ENCODE measurements around the gene ARHGAP23. TPM values are rescaled to one million over a fixed set of nuclear protein-coding genes. Genes with fewer than 3 reads are reported as not detected.
A peak's percentile ranks its signal among the peaks of the same experiment; 100 is the strongest.
"Not testable (repeated sequence)": the region's sequence is repeated elsewhere in the genome, so short reads cannot be mapped to it uniquely, and the experiment has no call there.

ARHGAP23 gene
- total and polyA plus RNA-seq, 2 experiments from 2014 or later = 21.4 to 150 TPM

- DNase-seq (ENCODE audit: low spot score) (peak; percentile 39), ATAC-seq (no peak)
- Mint-ChIP-seq H3K27ac (no peak overlapping the region), H3K4me1 (peaks cover 6% of the 10 kb centered on the region), H3K9me3 (no peaks in the 10 kb centered on the region), H3K27me3 (ENCODE audit: insufficient read depth, low read depth, poor library complexity) (peaks cover 10% of the 10 kb centered on the region), H3K4me3 (no peak overlapping the region), H3K36me3 (ENCODE audit: low read depth) (peaks cover 74% of the 10 kb centered on the region)
- Histone ChIP-seq H3F3A (replicated peaks; ENCODE audit: low read depth) (no peaks in the 10 kb centered on the region), H3K4me1 (ENCODE audit: insufficient read depth) (no peaks in the 10 kb centered on the region), H3K36me3 (ENCODE audit: insufficient read depth) (peaks cover 17% of the 10 kb centered on the region; the same call in 1 of the 2 replicates), H3K4me2 (no peak overlapping the region), H3K27ac (ENCODE audit: low read depth) (no peak overlapping the region), H4K20me1 (replicated peaks; ENCODE audit: insufficient read depth) (no peaks in the 10 kb centered on the region), H3K79me2 (replicated peaks; ENCODE audit: insufficient read depth) (no peaks in the 10 kb centered on the region), H3K27me3 (ENCODE audit: insufficient read depth) (no peaks in the 10 kb centered on the region), H3K4me3 (no peak overlapping the region), H2AFZ (no peak overlapping the region), H3K9me2 (ENCODE audit: insufficient read depth) (no peaks in the 10 kb centered on the region)
- TF ChIP-seq CTCF (conservative IDR thresholded peaks at IDR 0.05; ENCODE audit: low read depth in 2 of 2) = peak; percentile 36 to 51
- TF ChIP-seq ETS1 (IDR thresholded peaks at IDR 0.05) = no peak
- TF ChIP-seq ZNF462 (CRISPR knock-in tag; IDR thresholded peaks at IDR 0.05) = no peak
- no peak for TF ChIP-seq EZH2 (IDR thresholded peaks at IDR 0.05; ENCODE audit: low read depth, unreplicated experiment)
These were observed 70.1 kb downstream of the ARHGAP23 start for GRCh38 chr17:38498353-38498752.

- peaks cover 74% of the 10 kb centered on the region for H3K36me3 Mint-ChIP-seq (ENCODE audit: low read depth)
- not testable (repeated sequence) for H3K4me1 Mint-ChIP-seq; H3K4me2 ChIP-seq; ATAC-seq; H3K9me2 ChIP-seq (ENCODE audit: insufficient read depth); H2AFZ ChIP-seq; H3K9me3 Mint-ChIP-seq; DNase-seq (ENCODE audit: low spot score); H4K20me1 ChIP-seq (replicated peaks; ENCODE audit: insufficient read depth); H3K27me3 ChIP-seq (ENCODE audit: insufficient read depth); H3K79me2 ChIP-seq (replicated peaks; ENCODE audit: insufficient read depth); H3K27ac Mint-ChIP-seq; H3K27ac ChIP-seq (ENCODE audit: low read depth); H3K27me3 Mint-ChIP-seq (ENCODE audit: insufficient read depth, low read depth, poor library complexity); H3K4me3 ChIP-seq; H3F3A ChIP-seq (replicated peaks; ENCODE audit: low read depth); H3K4me1 ChIP-seq (ENCODE audit: insufficient read depth); H3K4me3 Mint-ChIP-seq
- H3K36me3 ChIP-seq (ENCODE audit: insufficient read depth) = peaks cover 17% of the 10 kb centered on the region; the same call in 1 of the 2 replicates
These were observed 71.0 kb downstream of the ARHGAP23 start for GRCh38 chr17:38499230-38499629.

GRCh38 chr17:38501718-38502117, 73.5 kb downstream of the ARHGAP23 start:
- not testable (repeated sequence) for ATAC-seq; H3K27me3 ChIP-seq (ENCODE audit: insufficient read depth); H4K20me1 ChIP-seq (replicated peaks; ENCODE audit: insufficient read depth); H3K4me3 ChIP-seq; H3K4me3 Mint-ChIP-seq; H3K27ac Mint-ChIP-seq; H3K79me2 ChIP-seq (replicated peaks; ENCODE audit: insufficient read depth); H3K4me1 Mint-ChIP-seq; DNase-seq (ENCODE audit: low spot score); H3K27ac ChIP-seq (ENCODE audit: low read depth); H3K9me2 ChIP-seq (ENCODE audit: insufficient read depth); H2AFZ ChIP-seq; H3K4me1 ChIP-seq (ENCODE audit: insufficient read depth); H3K36me3 ChIP-seq (ENCODE audit: insufficient read depth); H3K4me2 ChIP-seq; H3K9me3 Mint-ChIP-seq
- H3K27me3 Mint-ChIP-seq (ENCODE audit: insufficient read depth, low read depth, poor library complexity) = peaks cover 10% of the 10 kb centered on the region
- H3K36me3 Mint-ChIP-seq (ENCODE audit: low read depth) = peaks cover 70% of the 10 kb centered on the region
- H3F3A ChIP-seq (replicated peaks; ENCODE audit: low read depth) = peaks cover 10% of the 10 kb centered on the region

Data from GM23338 (cell line).